DLD1 (cell line): ENCODE results near the gene SMIM3.

Experiments
- in situ Hi-C: cut with HindIII; loops from 2 replicates; pipeline ENCODE4 v1.10.0; 2017; ENCODE audit warnings: low sequenced_read_pairs

The SMIM3 gene

GRCh38 chr5:150765011-150765798, 13.4 kb upstream of the SMIM3 start:
- in situ Hi-C loops = no loop called here

- in situ Hi-C loops = no loop called here
Observed at GRCh38 chr5:150765799-150766169, 12.8 kb upstream of the SMIM3 start.

- in situ Hi-C loops = no loop called here
Observed at GRCh38 chr5:150766251-150766650, 12.3 kb upstream of the SMIM3 start.

- in situ Hi-C loops = no loop called here
Observed at GRCh38 chr5:150771034-150771795, 7.3 kb upstream of the SMIM3 start.

- in situ Hi-C loops = no loop called here
Observed at GRCh38 chr5:150774145-150774544, 4.4 kb upstream of the SMIM3 start.

- in situ Hi-C loops = no loop called here
Observed at GRCh38 chr5:150777685-150778084, 872 bp upstream of the SMIM3 start.

- in situ Hi-C loops = no loop called here
Observed at GRCh38 chr5:150778088-150778516, 455 bp upstream of the SMIM3 start.

GRCh38 chr5:150779397-150780186, 1.0 kb downstream of the SMIM3 start:
- in situ Hi-C loops = no loop called here

- in situ Hi-C loops = no loop called here
Observed at GRCh38 chr5:150780187-150780692, 1.7 kb downstream of the SMIM3 start.

- in situ Hi-C loops = no loop called here
Observed at GRCh38 chr5:150780816-150781221, 2.3 kb downstream of the SMIM3 start.

- in situ Hi-C loops = no loop called here
Observed at GRCh38 chr5:150781706-150782614, 3.4 kb downstream of the SMIM3 start.

GRCh38 chr5:150782850-150783249, 4.3 kb downstream of the SMIM3 start:
- in situ Hi-C loops = no loop called here

- in situ Hi-C loops = no loop called here
Observed at GRCh38 chr5:150783422-150783928, 4.9 kb downstream of the SMIM3 start.

GRCh38 chr5:150785950-150786349, 7.4 kb downstream of the SMIM3 start:
- in situ Hi-C loops = no loop called here

- in situ Hi-C loops = no loop called here
Observed at GRCh38 chr5:150786876-150787275, 8.3 kb downstream of the SMIM3 start.

GRCh38 chr5:150787656-150788055, 9.1 kb downstream of the SMIM3 start:
- in situ Hi-C loops = no loop called here

GRCh38 chr5:150788977-150789376, 10.4 kb downstream of the SMIM3 start:
- in situ Hi-C loops = no loop called here

- in situ Hi-C loops = no loop called here
Observed at GRCh38 chr5:150789450-150789849, 10.9 kb downstream of the SMIM3 start.

GRCh38 chr5:150789943-150790611, 11.5 kb downstream of the SMIM3 start:
- in situ Hi-C loops = no loop called here
